ENCODE data around the gene CD28.
"Not testable (repeated sequence)": the region's sequence is repeated elsewhere in the genome, so short reads cannot be mapped to it uniquely, and the experiment has no call there.

The CD28 gene

GRCh38 chr2:203772456-203773165, 66.2 kb downstream of the CD28 start:
- no peak overlapping the region for H3K4me3 ChIP-seq (ENCODE audit: extremely low read depth, insufficient read depth, low read length, poor library complexity, severe bottlenecking)
- H3K36me3 ChIP-seq (ENCODE audit: control insufficient read depth, insufficient read depth, low read length), result no peaks in the 10 kb centered on the region
- H3K9me3 ChIP-seq (ENCODE audit: control insufficient read depth, low read length), result no peaks in the 10 kb centered on the region
- H3K27ac ChIP-seq (ENCODE audit: low read depth, low read length, severe bottlenecking), result no peak overlapping the region
- 95 to 96% methylated on average over 3 to 4 of the region's 4 CpGs for WGBS, 2 experiments (ENCODE audit: insufficient coverage in 2 of 2)
- H3K4me1 ChIP-seq (ENCODE audit: control insufficient read depth, insufficient read depth, low read length, poor library complexity, severe bottlenecking), result peaks cover 14% of the 10 kb centered on the region

- 85 to 86% methylated on average over 8 of the region's 9 CpGs for WGBS, 2 experiments (ENCODE audit: insufficient coverage in 2 of 2)
- Histone ChIP-seq H3K36me3 (ENCODE audit: control insufficient read depth, insufficient read depth, low read length) (no peaks in the 10 kb centered on the region), H3K9me3 (ENCODE audit: control insufficient read depth, low read length) (no peaks in the 10 kb centered on the region), H3K4me1 (ENCODE audit: control insufficient read depth, insufficient read depth, low read length, poor library complexity, severe bottlenecking) (peaks cover 14% of the 10 kb centered on the region), H3K27ac (ENCODE audit: low read depth, low read length, severe bottlenecking) (no peak overlapping the region), H3K4me3 (ENCODE audit: extremely low read depth, insufficient read depth, low read length, poor library complexity, severe bottlenecking) (no peak overlapping the region)
Observed at GRCh38 chr2:203774760-203775159, 68.3 kb downstream of the CD28 start.

GRCh38 chr2:203775684-203776083, 69.2 kb downstream of the CD28 start:
- Histone ChIP-seq H3K9me3 (ENCODE audit: control insufficient read depth, low read length) (no peaks in the 10 kb centered on the region), H3K27ac (ENCODE audit: low read depth, low read length, severe bottlenecking) (no peak overlapping the region), H3K4me1 (ENCODE audit: control insufficient read depth, insufficient read depth, low read length, poor library complexity, severe bottlenecking) (peaks cover 14% of the 10 kb centered on the region), H3K4me3 (ENCODE audit: extremely low read depth, insufficient read depth, low read length, poor library complexity, severe bottlenecking) (no peak overlapping the region), H3K36me3 (ENCODE audit: control insufficient read depth, insufficient read depth, low read length) (no peaks in the 10 kb centered on the region)
- WGBS, 2 experiments (ENCODE audit: insufficient coverage in 2 of 2), result 100% methylated on average over 1 of the region's 1 CpG

DNA sequence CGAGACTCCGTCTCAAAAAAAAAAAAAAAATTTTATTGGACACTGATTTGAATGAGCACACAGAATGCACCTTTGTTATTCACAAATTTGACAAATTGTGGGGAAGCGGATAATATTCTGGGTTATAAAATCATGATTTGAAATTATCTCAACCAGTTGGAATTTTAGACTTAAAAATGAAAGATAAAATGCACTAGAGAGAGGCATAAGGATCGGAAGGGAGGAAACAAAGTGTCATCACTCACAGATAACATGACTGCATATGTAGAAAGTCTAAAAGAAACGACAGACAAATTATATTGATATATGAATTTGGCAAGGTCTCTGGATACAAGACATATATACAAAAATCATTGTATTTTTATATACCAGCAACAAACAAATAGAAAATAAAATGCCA, 70.6 kb downstream of the CD28 start:
- no CpG with 5 or more reads among the region's 5 CpGs for WGBS, 2 experiments (ENCODE audit: insufficient coverage in 2 of 2)

DNA sequence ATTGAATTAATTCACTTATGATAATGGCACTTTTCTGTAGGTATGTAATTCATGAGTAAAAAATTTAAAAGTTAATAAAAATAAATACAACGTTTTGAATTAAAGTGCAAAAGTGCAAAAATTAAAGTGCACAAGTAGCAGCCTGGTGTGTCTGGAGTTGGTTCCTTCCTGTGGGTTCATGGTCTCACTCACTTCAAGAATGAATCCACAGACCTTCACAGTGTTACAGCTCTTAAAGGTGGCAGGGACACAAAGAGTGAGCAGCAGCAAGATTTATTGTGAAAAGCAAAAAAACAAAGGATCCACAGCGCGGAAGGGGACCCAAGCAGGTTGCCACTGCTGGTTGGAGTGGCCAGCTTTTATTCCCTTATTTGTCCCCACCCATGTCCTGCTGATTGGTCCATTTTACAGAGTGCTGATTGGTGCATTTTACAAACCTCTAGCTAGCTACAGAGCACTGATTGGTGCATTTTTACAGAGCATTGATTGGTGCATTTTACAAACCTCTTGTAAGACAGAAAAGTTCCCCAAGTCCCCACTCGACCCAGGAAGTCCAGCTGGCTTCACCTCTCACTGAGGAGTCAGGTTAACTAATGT, 73.1 kb downstream of the CD28 start:
- H3K4me3 ChIP-seq (ENCODE audit: extremely low read depth, insufficient read depth, low read length, poor library complexity, severe bottlenecking); H3K9me3 ChIP-seq (ENCODE audit: control insufficient read depth, low read length); H3K27ac ChIP-seq (ENCODE audit: low read depth, low read length, severe bottlenecking); H3K36me3 ChIP-seq (ENCODE audit: control insufficient read depth, insufficient read depth, low read length): not testable (repeated sequence)
- H3K4me1 ChIP-seq (ENCODE audit: control insufficient read depth, insufficient read depth, low read length, poor library complexity, severe bottlenecking), result peaks cover 22% of the 10 kb centered on the region
- whole genome bisulfite sequencing, 2 experiments (ENCODE audit: insufficient coverage in 2 of 2), result 91 to 94% methylated on average over 2 to 3 of the region's 4 CpGs

More for the DNA sequence above, 70.6 kb downstream of the CD28 start:
- no peaks in the 10 kb centered on the region for H3K36me3 ChIP-seq (ENCODE audit: control insufficient read depth, insufficient read depth, low read length)
- H3K9me3 ChIP-seq (ENCODE audit: control insufficient read depth, low read length), result no peaks in the 10 kb centered on the region
- H3K4me3 ChIP-seq (ENCODE audit: extremely low read depth, insufficient read depth, low read length, poor library complexity, severe bottlenecking), result no peak overlapping the region
- no peak overlapping the region for H3K27ac ChIP-seq (ENCODE audit: low read depth, low read length, severe bottlenecking)
- H3K4me1 ChIP-seq (ENCODE audit: control insufficient read depth, insufficient read depth, low read length, poor library complexity, severe bottlenecking), result peaks cover 14% of the 10 kb centered on the region

DNA sequence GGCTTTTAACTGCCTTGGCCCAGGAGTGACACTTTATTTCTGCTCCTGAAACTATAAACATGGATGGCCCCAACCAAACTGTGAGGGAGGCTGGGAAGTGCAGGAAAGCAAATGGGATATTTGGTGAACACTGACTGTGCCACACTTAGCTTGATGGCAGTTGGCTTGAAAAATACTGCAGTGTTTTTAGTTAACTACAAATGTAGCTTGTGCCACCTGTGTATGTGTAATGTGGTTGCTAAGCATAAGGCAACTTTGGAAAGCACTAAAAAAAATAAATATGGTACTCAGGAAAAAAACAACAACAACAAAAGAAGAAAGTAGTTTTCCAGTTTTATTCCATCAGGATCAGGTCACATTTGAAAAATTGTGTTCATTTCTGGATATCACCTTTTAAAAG, 73.8 kb downstream of the CD28 start:
- Histone ChIP-seq H3K4me1 (ENCODE audit: control insufficient read depth, insufficient read depth, low read length, poor library complexity, severe bottlenecking) (peaks cover 15% of the 10 kb centered on the region), H3K4me3 (ENCODE audit: extremely low read depth, insufficient read depth, low read length, poor library complexity, severe bottlenecking) (no peak overlapping the region), H3K36me3 (ENCODE audit: control insufficient read depth, insufficient read depth, low read length) (no peaks in the 10 kb centered on the region), H3K27ac (ENCODE audit: low read depth, low read length, severe bottlenecking) (no peak overlapping the region), H3K9me3 (ENCODE audit: control insufficient read depth, low read length) (no peaks in the 10 kb centered on the region)

GRCh38 chr2:203781151-203781550, 74.7 kb downstream of the CD28 start:
- Histone ChIP-seq H3K27ac (ENCODE audit: low read depth, low read length, severe bottlenecking) (no peak overlapping the region), H3K9me3 (ENCODE audit: control insufficient read depth, low read length) (no peaks in the 10 kb centered on the region), H3K4me1 (ENCODE audit: control insufficient read depth, insufficient read depth, low read length, poor library complexity, severe bottlenecking) (peaks cover 8% of the 10 kb centered on the region), H3K4me3 (ENCODE audit: extremely low read depth, insufficient read depth, low read length, poor library complexity, severe bottlenecking) (no peak overlapping the region), H3K36me3 (ENCODE audit: control insufficient read depth, insufficient read depth, low read length) (no peaks in the 10 kb centered on the region)
- 100% methylated on average over 1 of the region's 2 CpGs; no CpG with 5 or more reads in 1 of the 2 experiments for WGBS, 2 experiments (ENCODE audit: insufficient coverage in 2 of 2)

DNA sequence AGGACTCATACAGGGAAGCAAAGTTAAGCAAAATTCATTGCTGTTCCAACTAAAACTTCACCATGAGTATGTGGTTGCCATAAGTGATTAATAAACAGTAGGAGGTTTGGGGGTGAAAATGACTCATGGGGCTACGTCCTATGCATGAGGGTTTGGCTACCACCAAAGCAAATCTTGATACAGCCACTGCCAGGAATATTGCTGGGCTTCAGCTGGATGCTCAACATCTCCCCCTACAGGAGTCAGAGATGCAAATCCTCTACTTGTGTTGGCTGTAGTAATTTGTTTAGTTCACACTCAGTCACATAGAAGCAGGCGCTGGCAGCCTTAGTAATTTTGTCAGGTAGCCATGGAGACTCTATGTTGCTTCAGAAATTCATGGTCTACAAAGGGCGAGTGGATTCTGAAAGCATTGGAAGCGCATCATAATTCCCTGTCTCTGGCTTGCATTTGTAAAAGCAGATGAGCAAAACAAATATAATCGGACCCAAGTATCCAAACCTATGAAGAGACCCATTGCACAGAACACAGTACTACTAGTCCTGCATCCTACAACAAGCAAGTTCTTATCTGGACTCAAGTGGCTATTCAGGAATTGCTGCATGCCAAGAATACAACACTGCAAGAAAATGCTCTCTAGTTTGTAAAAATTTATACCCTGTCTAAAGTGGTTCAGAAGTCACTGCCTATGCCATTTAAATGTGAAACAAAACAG, 76.0 kb downstream of the CD28 start:
- WGBS, 2 experiments (ENCODE audit: insufficient coverage in 2 of 2), result 57% methylated on average over 4 of the region's 5 CpGs
- peaks cover 8% of the 10 kb centered on the region for H3K4me1 ChIP-seq (ENCODE audit: control insufficient read depth, insufficient read depth, low read length, poor library complexity, severe bottlenecking)
- H3K9me3 ChIP-seq (ENCODE audit: control insufficient read depth, low read length), result no peaks in the 10 kb centered on the region
- no peaks in the 10 kb centered on the region for H3K36me3 ChIP-seq (ENCODE audit: control insufficient read depth, insufficient read depth, low read length)
- H3K27ac ChIP-seq (ENCODE audit: low read depth, low read length, severe bottlenecking), result no peak overlapping the region
- H3K4me3 ChIP-seq (ENCODE audit: extremely low read depth, insufficient read depth, low read length, poor library complexity, severe bottlenecking), result no peak overlapping the region

DNA sequence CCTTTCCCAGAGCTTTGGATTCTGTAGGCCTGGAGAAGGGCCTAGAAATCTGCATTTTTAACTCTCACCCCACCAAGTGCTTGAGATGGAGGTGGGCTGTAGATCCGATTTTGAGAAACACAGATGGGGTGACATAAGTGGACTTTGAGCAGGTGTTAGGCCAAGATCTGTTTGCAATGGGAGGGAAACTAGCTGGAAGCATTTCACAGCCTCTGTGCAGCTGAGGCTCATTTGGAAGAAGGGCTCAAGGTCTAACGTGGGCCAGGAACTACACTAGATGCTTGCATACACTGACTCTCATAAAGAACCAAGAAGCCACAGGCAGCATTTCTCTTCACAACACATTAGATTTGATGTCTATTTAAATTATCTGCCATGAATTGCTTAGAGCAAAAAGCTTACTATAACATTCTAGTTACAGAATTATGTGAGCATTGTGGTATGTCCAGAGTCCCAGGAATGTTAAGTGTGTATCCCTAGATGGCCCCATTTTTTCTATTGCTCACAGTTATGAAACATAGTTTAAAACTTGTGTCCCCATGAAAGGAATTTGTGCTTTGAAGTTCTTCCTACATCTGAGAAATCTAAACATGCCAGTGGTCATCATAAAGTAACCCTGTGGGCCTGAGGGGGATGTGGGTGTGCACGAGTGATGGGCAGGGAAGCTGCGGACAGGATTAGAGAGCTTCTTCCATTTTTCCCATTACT, 77.2 kb downstream of the CD28 start:
- H3K36me3 ChIP-seq (ENCODE audit: control insufficient read depth, insufficient read depth, low read length), result no peaks in the 10 kb centered on the region
- H3K9me3 ChIP-seq (ENCODE audit: control insufficient read depth, low read length), result no peaks in the 10 kb centered on the region
- no peak overlapping the region for H3K4me3 ChIP-seq (ENCODE audit: extremely low read depth, insufficient read depth, low read length, poor library complexity, severe bottlenecking)
- H3K4me1 ChIP-seq (ENCODE audit: control insufficient read depth, insufficient read depth, low read length, poor library complexity, severe bottlenecking), result peaks cover 8% of the 10 kb centered on the region
- 100% methylated on average over 1 of the region's 4 CpGs; no CpG with 5 or more reads in 1 of the 2 experiments for WGBS, 2 experiments (ENCODE audit: insufficient coverage in 2 of 2)
- peak overlapping the region; percentile 36 for H3K27ac ChIP-seq (ENCODE audit: low read depth, low read length, severe bottlenecking)

DNA sequence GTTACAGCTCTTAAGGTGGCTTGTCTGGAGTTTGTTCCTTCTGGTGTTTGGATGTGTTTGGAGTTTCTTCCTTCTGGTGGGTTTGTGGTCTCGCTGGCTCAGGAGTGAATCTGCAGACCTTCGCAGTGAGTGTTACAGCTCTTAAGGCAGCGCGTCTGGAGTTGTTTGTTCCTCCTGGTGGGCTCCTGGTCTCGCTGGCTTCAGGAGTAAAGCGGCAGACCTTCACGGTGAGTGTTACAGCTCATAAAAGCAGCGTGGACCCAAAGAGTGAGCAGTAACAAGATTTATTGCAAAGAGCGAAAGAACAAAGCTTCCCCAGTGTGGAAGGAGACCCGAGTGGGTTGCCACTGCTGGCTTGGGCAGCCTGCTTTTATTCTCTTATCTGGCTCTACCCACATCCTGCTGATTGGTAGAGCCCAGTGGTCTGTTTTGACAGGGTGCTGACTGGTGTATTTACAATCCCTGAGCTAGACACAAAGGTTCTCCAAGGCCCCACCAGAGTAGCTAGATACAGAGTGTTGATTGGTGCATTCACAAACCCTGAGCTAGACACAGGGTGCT, 78.4 kb downstream of the CD28 start:
- not testable (repeated sequence) for H3K4me3 ChIP-seq (ENCODE audit: extremely low read depth, insufficient read depth, low read length, poor library complexity, severe bottlenecking); H3K9me3 ChIP-seq (ENCODE audit: control insufficient read depth, low read length); H3K27ac ChIP-seq (ENCODE audit: low read depth, low read length, severe bottlenecking); H3K4me1 ChIP-seq (ENCODE audit: control insufficient read depth, insufficient read depth, low read length, poor library complexity, severe bottlenecking); H3K36me3 ChIP-seq (ENCODE audit: control insufficient read depth, insufficient read depth, low read length)
- WGBS, 2 experiments (ENCODE audit: insufficient coverage in 2 of 2), result 91 to 95% methylated on average over 8 to 9 of the region's 10 CpGs

Measured in mesodermal cell (in vitro differentiated cells).